H1 (cell line): ENCODE measurements around the gene CSF3R. TPM values are rescaled to one million over a fixed set of nuclear protein-coding genes. Genes with fewer than 3 reads are reported as not detected.

Experiments used
- BACH1 ChIP-seq: IDR thresholded peaks from 2 replicates; pipeline ENCODE4 v1.6.1; 2012; ENCODE audit warnings: low read length, improper control_type of control experiment
- BCL11A ChIP-seq, 2 experiments: IDR thresholded peaks; one replicate each; pipeline ENCODE4 v1.6.1; 2011; ENCODE audit warnings: low read depth in 2 of 2, low read length in 2 of 2, mild to moderate bottlenecking in 2 of 2
- CBX5 ChIP-seq: fragments of 300-800, 300-1000 bp; sonication (generic); IDR thresholded peaks from 2 replicates; pipeline ENCODE4 v1.7.1; 2016; ENCODE audit warnings: antibody characterized with exemption, low read length, low read depth
- CEBPB ChIP-seq: IDR thresholded peaks from 2 replicates; pipeline ENCODE4 v1.6.1; 2012; ENCODE audit warnings: low read depth, low read length
- CHD2 ChIP-seq: IDR thresholded peaks from 2 replicates; pipeline ENCODE4 v1.6.1; 2012; ENCODE audit warnings: low read length, improper control_type of control experiment
- CREB1 ChIP-seq: IDR thresholded peaks from 2 replicates; pipeline ENCODE4 v1.6.1; 2012; ENCODE audit warnings: inconsistent platforms
- EZH2 ChIP-seq: fragments of 200-600 bp; sonication (generic); IDR thresholded peaks from 2 replicates; pipeline ENCODE4 v1.7.1; 2012; ENCODE audit warnings: low read depth, mild to moderate bottlenecking, moderate library complexity, low read length, inconsistent platforms; ENCODE audit not compliant: severe bottlenecking
- HDAC2 ChIP-seq, 2 experiments: fragments of 300-600 bp in 1 of 2; sonication (generic) in 1 of 2; IDR thresholded peaks; 2 replicates each; pipeline ENCODE4 v1.6.1; 2011 to 2012; ENCODE audit warnings: low read depth in 2 of 2, low read length in 2 of 2, mild to moderate bottlenecking in 2 of 2, moderate library complexity in 2 of 2, borderline replicate concordance in 1 of 2, inconsistent platforms in 1 of 2
- JUND ChIP-seq: IDR thresholded peaks from 2 replicates; pipeline ENCODE4 v1.6.1; 2011; ENCODE audit warnings: mild to moderate bottlenecking, improper control_type of control experiment, low read length
- KDM1A ChIP-seq: fragments of 200-600, 300-600 bp; sonication (generic); IDR thresholded peaks from 2 replicates; pipeline ENCODE4 v1.7.1; 2016; ENCODE audit warnings: mild to moderate bottlenecking, low read length, borderline replicate concordance
- MAX ChIP-seq: IDR thresholded peaks from 2 replicates; pipeline ENCODE4 v1.6.1; 2012; ENCODE audit warnings: inconsistent platforms
- PHF8 ChIP-seq: fragments of 200-600 bp; sonication (generic); conservative IDR thresholded peaks from 2 replicates; pipeline ENCODE4 v1.7.1; 2012; ENCODE audit warnings: low read depth, mild to moderate bottlenecking, inconsistent platforms, low read length, moderate library complexity
- POLR2A ChIP-seq, 2 experiments: IDR thresholded peaks; 1 replicate in 1 of 2; 2 replicates in 1 of 2; pipeline ENCODE4 v1.6.1; 2011; ENCODE audit warnings: low read depth in 2 of 2, low read length in 2 of 2, mild to moderate bottlenecking in 2 of 2; ENCODE audit errors: control extremely low read depth in 1 of 2
- RAD21 ChIP-seq, 2 experiments: IDR thresholded peaks in 1 of 2; conservative IDR thresholded peaks in 1 of 2; 2 replicates each; pipeline ENCODE4 v1.6.1; 2011; ENCODE audit warnings: low read depth in 2 of 2, low read length in 2 of 2, improper control_type of control experiment in 1 of 2, inconsistent platforms in 1 of 2, mild to moderate bottlenecking in 1 of 2, moderate library complexity in 1 of 2
- RFX5 ChIP-seq: IDR thresholded peaks from 2 replicates; pipeline ENCODE4 v1.6.1; 2011; ENCODE audit warnings: low read depth, low read length, improper control_type of control experiment, borderline replicate concordance
- SIN3A ChIP-seq, 2 experiments: IDR thresholded peaks in 1 of 2; conservative IDR thresholded peaks in 1 of 2; 2 replicates each; pipeline ENCODE4 v1.6.1; 2011 to 2012; ENCODE audit warnings: low read length in 2 of 2, improper control_type of control experiment in 1 of 2, low read depth in 1 of 2, mild to moderate bottlenecking in 1 of 2
- SIX5 ChIP-seq: IDR thresholded peaks from 2 replicates; pipeline ENCODE4 v1.6.1; 2011; ENCODE audit warnings: mild to moderate bottlenecking, low read depth, low read length
- SP1 ChIP-seq: IDR thresholded peaks from 2 replicates; pipeline ENCODE4 v1.6.1; 2011; ENCODE audit warnings: low read depth, low read length
- SP4 ChIP-seq: IDR thresholded peaks from 2 replicates; pipeline ENCODE4 v1.6.1; 2012; ENCODE audit warnings: low read length, inconsistent platforms
- SRF ChIP-seq: IDR thresholded peaks from 2 replicates; pipeline ENCODE4 v1.6.1; 2011; ENCODE audit warnings: mild to moderate bottlenecking, low read depth, low read length, moderate library complexity
- TAF1 ChIP-seq: IDR thresholded peaks from 2 replicates; pipeline ENCODE4 v1.6.1; 2011; ENCODE audit warnings: mild to moderate bottlenecking, low read depth, low read length
- ZNF274 ChIP-seq: IDR thresholded peaks from 2 replicates; pipeline ENCODE4 v1.7.0; 2012; ENCODE audit warnings: low read length, borderline replicate concordance; ENCODE audit errors: extremely low read depth
- polyA plus RNA-seq, 7 experiments: library from polyadenylated mRNA; depleted of rRNA in 3 of 7; stranded (reverse) in 5 of 7; unstranded in 2 of 7; fragments of >200 nt in 5 of 7; fragments of 200-250 nt in 2 of 7; gene quantifications; 1 replicate in 5 of 7; 2 replicates in 1 of 7; 4 replicates in 1 of 7; pipeline versions ENCODE4 v1.2.1 to v1.2.3, GENCODE V29; 2011 to 2013; ENCODE audit warnings: missing spikeins in 2 of 7, mixed read lengths in 2 of 7
- total RNA-seq: library from RNA; stranded (reverse); fragmentation: NEBNext Ultra II Directional; extraction: Animal tissue kit (Norgen Biotek cat#: 25700); gene quantifications from 2 replicates; pipeline ENCODE4 v1.2.1, GENCODE V29; 2021
- TF ChIP-seq, protein P1 (sequence below): IDR thresholded peaks from 2 replicates; pipeline ENCODE4 v1.6.1; 2011; ENCODE audit warnings: low read length, improper control_type of control experiment
- TF ChIP-seq, protein P2 (sequence below): IDR thresholded peaks from 2 replicates; pipeline ENCODE4 v1.6.1; 2011; ENCODE audit warnings: low read depth, mild to moderate bottlenecking, low read length; ENCODE audit not compliant: insufficient read depth

Gene CSF3R
- total and polyA plus RNA-seq, 2 of the 8 experiments (the other 6 are each of a cell fraction or from before 2014, with no cell fraction given) = not detected

GRCh38 chr1:36420836-36421317 is 61.8 kb downstream of the CSF3R start (continued):
- TF ChIP-seq CREB1 (no peak), SRF (no peak), SP1 (0 out of 2 replicates have a peak, but pooled peaks have one; percentile 8), CBX5 (no peak), SIN3A (conservative IDR thresholded peaks at IDR 0.05 in 1 of 2, IDR thresholded peaks at IDR 0.05 in 1 of 2; ENCODE audit: low read depth in 1 of 2, low read length in 2 of 2) (peak in 1 of 2 experiments; percentile 72; a peak in 1 of 4 replicates), EZH2 (no peak), PHF8 (no peak), RFX5 (no peak), JUND (0 out of 2 replicates have a peak, but pooled peaks have one; percentile 53), TAF1 (peak; percentile 16; the same call in 1 of the 2 replicates), HDAC2 (IDR thresholded peaks at IDR 0.05; ENCODE audit: borderline replicate concordance in 1 of 2, low read depth in 2 of 2, low read length in 2 of 2) (no peak), BACH1 (no peak), BCL11A (IDR thresholded peaks at IDR 0.05; ENCODE audit: low read depth in 2 of 2, low read length in 2 of 2) (no peak), MAX (0 out of 2 replicates have a peak, but pooled peaks have one; percentile 8), ZNF274 (no peak), CHD2 (no peak), POLR2A (IDR thresholded peaks at IDR 0.05; ENCODE audit: control extremely low read depth in 1 of 2, low read depth in 2 of 2, low read length in 2 of 2) (no peak), SP4 (0 out of 2 replicates have a peak, but pooled peaks have one; percentile 43), RAD21 (IDR thresholded peaks at IDR 0.05 in 1 of 2, conservative IDR thresholded peaks at IDR 0.05 in 1 of 2; ENCODE audit: low read depth in 2 of 2, low read length in 2 of 2) (peak; percentile 94 to 96), SIX5 (no peak), KDM1A (no peak), CEBPB (no peak)
- TF ChIP-seq, protein P1, sequence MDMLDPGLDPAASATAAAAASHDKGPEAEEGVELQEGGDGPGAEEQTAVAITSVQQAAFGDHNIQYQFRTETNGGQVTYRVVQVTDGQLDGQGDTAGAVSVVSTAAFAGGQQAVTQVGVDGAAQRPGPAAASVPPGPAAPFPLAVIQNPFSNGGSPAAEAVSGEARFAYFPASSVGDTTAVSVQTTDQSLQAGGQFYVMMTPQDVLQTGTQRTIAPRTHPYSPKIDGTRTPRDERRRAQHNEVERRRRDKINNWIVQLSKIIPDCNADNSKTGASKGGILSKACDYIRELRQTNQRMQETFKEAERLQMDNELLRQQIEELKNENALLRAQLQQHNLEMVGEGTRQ = no peak
- TF ChIP-seq, protein P2, sequence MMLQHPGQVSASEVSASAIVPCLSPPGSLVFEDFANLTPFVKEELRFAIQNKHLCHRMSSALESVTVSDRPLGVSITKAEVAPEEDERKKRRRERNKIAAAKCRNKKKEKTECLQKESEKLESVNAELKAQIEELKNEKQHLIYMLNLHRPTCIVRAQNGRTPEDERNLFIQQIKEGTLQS = no peak
